ENCODE measurements around the gene NKX2-3.
A peak's percentile ranks its signal among the peaks of the same experiment; 100 is the strongest.

Gene NKX2-3

GRCh38 chr10:99539120-99539519 is 6.4 kb downstream of the NKX2-3 start:
- no peak for DNase-seq (ENCODE audit: low spot score)

DNA sequence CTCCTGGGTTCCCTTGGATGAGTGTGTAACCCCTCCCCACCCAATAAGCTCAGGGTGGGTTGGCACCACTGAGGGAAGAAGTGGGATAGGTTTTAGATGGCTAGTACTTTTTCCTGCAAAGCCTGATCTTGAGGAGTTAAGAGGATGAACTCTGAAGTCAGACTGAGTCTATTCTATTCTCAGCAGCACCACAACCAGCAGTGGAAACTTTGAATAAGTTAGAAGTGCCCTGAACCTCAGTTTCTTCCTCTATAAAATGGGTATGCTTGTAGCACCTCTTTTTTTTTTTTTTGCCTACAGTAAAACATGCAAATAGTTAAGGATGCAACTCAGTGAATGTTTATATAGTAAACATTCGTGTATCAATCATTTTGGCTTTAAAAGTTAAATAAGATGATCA is 7.1 kb downstream of the NKX2-3 start:
- no peak for DNase-seq (ENCODE audit: low spot score)

DNA sequence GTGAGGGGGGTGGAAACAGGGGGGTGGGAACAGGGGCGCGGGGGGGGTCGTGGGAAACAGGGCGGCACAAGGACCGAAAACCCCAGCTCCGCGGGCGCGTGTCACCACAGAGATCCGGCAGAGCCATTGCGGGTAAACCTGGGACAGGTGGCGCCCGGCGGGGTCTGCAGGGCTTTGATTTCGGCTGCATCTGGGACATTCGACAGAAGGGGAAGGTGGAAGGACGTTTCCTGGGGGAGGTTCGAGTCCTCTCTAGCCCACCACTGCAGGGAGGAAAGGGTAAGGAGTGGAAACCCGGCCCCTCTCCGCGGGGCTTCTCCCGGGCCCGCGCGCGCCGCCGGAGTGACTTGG is 7.5 kb downstream of the NKX2-3 start:
- no peak for DNase-seq (ENCODE audit: low spot score)

- DNase-seq (ENCODE audit: low spot score): no peak
Observed at GRCh38 chr10:99540657-99541531, 8.2 kb downstream of the NKX2-3 start.

- no peak for DNase-seq (ENCODE audit: low spot score)
Observed at GRCh38 chr10:99544322-99544721, 11.6 kb downstream of the NKX2-3 start.

DNA sequence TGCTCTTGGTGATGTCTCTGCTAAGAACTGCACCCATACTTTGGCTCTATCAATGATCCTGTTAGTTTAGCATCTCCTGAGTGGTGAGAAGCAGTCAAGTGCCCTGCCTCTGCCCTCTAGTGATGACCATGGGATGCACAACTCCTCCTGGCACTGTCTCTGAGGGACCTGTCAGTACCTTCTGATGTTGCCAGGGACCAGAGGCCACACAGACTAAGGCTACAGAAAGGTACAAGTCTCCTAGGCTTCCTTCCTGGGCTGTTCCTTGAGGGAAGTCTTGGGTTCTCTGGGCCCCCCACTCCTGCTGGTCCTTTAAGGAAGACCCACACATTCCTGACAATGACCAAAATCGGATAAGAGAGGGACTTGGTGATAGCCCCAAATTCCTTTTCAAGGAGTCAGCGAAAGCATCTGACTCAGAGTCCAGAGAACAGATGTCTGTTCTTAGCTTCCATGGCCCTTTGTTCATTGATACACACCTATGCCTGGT is 15.3 kb downstream of the NKX2-3 start:
- no peak for DNase-seq (ENCODE audit: low spot score)

DNA sequence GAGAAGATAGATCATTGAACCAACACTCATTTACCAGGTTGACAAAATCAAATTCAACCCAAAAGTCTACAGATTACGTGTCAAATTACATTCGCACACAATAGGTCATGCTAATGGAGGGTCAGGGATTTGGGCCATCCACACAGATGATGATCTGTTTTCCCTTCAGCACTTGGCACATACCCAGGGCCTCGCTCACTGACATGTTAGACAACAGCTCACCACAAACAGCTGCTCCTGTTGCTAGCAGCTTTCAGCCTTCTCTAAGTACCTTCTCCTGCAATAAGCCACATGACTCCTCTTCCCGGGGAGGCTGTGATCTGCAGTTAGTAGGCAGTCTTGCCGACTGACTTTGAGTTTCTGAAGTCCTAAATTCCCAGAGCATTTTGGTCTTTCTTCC is 18.4 kb downstream of the NKX2-3 start:
- DNase-seq (ENCODE audit: low spot score): peak; percentile 20

DNA sequence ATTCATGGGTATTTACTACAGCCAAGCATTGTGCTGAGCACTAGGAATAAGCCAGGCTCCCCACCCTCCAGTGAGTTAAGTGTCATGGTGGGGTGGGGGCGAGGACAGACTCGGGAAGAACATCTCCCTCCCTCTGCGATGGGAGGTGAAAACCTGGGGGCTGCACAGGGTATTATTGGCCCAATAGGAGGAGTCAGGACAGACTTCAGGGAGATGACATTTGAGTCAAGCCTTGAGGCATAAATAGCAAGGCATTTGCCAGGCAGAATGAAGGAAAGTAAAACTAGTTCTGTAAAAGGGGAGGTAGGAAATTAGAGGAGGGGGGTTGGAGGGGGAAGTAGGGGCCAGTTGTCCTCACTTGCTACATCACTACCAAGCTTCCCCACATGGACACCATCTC is 18.9 kb downstream of the NKX2-3 start:
- DNase-seq (ENCODE audit: low spot score): no peak

GRCh38 chr10:99555371-99555770 is 22.6 kb downstream of the NKX2-3 start:
- DNase-seq (ENCODE audit: low spot score): no peak

GRCh38 chr10:99555825-99556523 is 23.2 kb downstream of the NKX2-3 start:
- no peak for DNase-seq (ENCODE audit: low spot score)

DNA sequence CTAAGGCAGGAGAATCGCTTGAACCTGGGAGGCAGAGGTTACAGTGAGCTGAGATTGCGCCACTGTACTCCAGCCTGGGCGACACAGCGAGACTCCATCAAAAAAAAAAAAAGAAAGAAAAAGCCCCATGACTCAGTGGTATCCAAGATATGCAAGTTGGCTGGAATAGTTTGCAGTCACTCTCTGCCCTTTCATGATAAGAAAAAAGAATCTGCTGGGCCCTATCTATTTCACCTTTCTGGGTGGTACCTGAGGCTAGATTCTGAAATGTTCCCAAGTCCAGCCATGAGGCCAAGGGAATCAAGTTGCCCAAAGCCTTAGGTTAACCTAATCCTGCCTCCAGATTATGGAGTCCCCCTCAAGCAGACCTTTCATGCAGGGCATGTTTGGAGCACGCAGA is 24.3 kb downstream of the NKX2-3 start:
- no peak for DNase-seq (ENCODE audit: low spot score)

DNA sequence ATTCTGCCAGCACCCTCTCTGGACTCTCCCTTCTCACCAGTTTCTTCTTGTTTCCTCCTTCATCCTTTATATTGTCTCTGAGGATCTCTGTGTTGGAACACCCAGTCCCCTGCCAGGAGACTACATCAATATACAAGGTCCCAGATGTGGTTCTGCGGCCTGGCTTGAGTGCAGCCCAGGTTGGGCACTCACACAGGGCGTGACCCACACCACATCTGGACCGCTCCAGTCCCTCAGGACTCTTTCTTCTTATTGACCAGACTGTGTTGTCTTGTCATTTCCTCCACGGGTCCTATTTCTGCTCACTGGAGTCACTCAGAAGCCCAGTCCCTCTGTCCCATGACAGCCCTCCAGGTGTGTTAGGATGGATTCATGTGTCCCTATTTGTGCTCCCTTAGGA is 26.0 kb downstream of the NKX2-3 start:
- DNase-seq (ENCODE audit: low spot score): no peak

DNA sequence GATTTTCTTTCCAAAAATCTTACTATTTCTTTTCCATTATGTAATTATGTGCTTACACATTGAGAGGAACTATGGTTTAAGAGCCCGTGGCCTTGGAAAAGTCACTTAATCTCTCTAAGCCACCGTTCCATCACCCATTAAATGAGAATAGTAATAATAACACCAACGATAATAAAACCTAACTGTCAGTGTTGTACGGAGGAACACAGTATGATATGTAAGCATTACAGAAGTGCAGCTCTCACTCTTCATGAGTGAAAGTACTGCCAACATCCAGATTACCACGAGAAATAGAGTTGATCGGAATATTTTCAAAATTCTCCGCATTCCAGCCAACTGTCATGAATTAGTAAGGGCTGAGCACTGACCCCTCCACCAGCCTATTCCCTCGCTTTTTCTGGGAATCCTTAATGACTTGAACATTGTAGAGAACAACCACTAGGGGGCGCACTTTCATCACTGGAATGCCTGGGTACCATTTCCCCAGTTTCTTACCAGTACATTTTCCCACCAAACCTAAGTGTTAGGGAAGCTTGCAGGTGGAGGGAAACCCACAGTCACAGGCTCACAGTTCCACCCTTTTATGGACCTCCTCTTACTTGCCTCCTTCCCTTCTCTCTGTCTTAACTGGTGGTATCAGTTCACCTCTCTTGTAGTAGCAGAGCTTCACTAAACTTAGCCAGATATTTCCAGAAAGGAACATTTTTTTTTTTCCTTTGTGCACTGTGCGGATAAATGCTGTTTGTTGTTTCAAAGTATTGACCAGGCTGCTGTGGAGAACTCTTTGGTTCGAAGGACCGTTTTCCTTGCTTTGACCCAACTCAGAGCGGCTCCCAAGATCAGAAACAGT is 27.8 kb downstream of the NKX2-3 start:
- DNase-seq (ENCODE audit: low spot score): peak; percentile 47

- no peak for DNase-seq (ENCODE audit: low spot score)
Observed at GRCh38 chr10:99562631-99563030, 29.9 kb downstream of the NKX2-3 start.

- no peak for DNase-seq (ENCODE audit: low spot score)
Observed at GRCh38 chr10:99564361-99564760, 31.6 kb downstream of the NKX2-3 start.

GRCh38 chr10:99565166-99565565 is 32.4 kb downstream of the NKX2-3 start:
- no peak for DNase-seq (ENCODE audit: low spot score)

DNA sequence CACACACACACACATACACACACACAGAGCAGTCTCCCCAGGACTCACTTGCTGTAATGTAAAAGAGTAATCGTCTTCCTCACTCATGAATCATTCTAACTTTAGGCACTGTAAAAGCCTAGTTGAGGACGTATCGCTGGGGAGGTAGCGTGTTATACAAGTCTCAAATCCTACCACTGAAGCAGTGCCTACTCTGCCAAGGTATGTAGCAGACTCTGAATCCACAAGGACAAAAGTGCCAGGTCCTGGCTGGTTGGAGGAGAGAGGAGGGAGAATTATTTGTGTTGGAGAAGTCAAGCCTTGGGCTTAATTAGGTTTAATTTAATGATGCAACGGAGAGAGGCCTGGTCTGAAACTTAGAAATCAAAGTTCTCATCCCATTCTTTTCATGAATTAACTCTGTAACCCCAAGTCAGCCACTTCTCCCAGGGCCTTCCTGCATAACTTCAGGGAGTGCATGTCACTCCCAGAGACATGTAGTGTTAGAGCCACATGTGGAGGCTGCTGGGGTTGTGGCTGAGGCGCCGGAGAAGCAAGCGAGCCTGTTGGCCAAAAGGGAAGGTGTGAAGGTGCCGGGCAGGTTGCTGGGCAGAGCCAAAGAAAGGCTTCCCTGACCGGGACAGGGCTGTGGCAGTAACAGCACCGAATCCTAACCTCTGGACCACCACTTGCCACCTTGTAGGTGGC is 36.7 kb downstream of the NKX2-3 start:
- DNase-seq (ENCODE audit: low spot score): no peak

DNA sequence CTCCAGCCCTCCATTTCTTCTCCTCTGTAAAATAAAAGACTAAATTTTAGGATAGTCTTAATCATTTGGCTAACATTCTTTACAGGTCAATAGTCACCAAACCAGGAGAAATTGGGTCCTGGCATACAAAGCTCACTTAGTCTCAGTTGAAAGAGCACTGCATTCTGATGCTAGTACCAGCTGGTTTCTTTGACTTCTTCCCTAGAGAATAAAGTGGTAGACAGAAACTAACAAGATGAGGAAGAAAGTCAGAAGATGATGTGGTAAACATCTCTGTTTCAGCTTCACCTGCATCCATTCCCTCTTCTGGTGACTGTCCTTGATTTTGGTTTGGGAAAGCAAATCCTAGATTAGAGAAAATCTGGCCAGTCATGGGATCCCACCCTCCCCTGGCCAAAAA is 37.2 kb downstream of the NKX2-3 start:
- no peak for DNase-seq (ENCODE audit: low spot score)

DNA sequence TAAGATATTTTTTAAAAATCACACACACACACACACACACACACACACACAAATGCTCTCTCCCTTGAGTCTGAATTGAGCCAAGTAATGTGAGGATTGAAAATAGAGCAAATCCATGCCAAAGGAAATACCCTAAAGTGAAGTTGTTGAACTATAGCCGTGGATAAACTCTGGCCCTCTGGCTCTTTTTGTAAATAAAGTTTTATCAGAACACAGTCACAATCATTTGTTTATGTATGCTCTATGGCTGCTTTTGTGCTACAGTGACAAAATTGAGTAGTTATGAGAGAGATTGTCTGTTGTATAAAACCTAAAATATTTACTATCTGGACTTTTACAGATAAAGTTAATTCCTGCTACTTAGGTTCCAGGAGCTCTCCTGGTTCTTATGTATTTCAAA is 39.1 kb downstream of the NKX2-3 start:
- no peak for DNase-seq (ENCODE audit: low spot score)

DNA sequence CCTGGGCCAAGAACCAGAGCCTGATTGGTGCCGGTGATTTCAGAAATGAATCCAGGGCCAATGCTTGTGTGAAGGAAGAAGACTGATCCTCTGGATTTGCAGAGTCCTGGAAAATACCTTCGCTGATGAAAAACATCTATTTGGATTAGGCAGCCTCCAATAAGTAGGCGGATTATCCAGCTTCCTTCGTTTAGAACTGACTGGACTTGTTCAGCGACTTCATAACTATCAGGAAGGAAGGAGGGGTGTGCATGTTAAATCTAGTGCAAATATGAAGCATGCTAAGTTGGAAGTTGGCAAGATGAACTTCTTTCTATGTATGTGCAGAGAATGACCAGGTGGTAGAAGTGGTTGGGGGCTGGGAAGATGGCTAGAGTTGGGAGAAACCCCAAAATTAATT is 41.0 kb downstream of the NKX2-3 start:
- no peak for DNase-seq (ENCODE audit: low spot score)

GRCh38 chr10:99579971-99580370 is 47.2 kb downstream of the NKX2-3 start:
- no peak for DNase-seq (ENCODE audit: low spot score)

GRCh38 chr10:99582255-99582770 is 49.6 kb downstream of the NKX2-3 start:
- DNase-seq (ENCODE audit: low spot score): no peak
